ENCODE data around the gene BSND. TPM values are rescaled to one million over a fixed set of nuclear protein-coding genes. Genes with fewer than 3 reads are reported as not detected.

BSND gene
- total RNA-seq, result not detected
- long read RNA-seq, result 0 reads

- H3K27me3 ChIP-seq (ENCODE audit: low read depth), result peaks cover 83% of the 10 kb centered on the region
- H3K36me3 ChIP-seq, result no peaks in the 10 kb centered on the region
- intact Hi-C loops (cut with micrococcal nuclease), result no loop called here
- no peaks in the 10 kb centered on the region for H3K9me3 ChIP-seq (replicated peaks)
- H3K4me1 ChIP-seq, result peaks cover 7% of the 10 kb centered on the region
- H3K4me3 ChIP-seq, result no peak within 1 kb of the TSS
- no peak for TF ChIP-seq CTCF (IDR thresholded peaks at IDR 0.05; ENCODE audit: borderline replicate concordance)
- DNase-seq, result no peak
- H3K27ac ChIP-seq (replicated peaks), result no peak within 1 kb of the TSS
These were observed at the start of gene BSND for GRCh38 chr1:54998677-54999076. Gene BSND (plus strand): TSS chr1:54998933. CDS start chr1:54999187, 254 bp downstream.

GRCh38 chr1:54949053-54949452 lies 49.7 kb upstream of the BSND start:
- TF ChIP-seq CTCF (IDR thresholded peaks at IDR 0.05; ENCODE audit: borderline replicate concordance), result no peak
- Histone ChIP-seq H3K36me3 (no peaks in the 10 kb centered on the region), H3K27ac (replicated peaks) (no peak overlapping the region), H3K4me1 (peaks cover 10% of the 10 kb centered on the region), H3K4me3 (no peak overlapping the region), H3K27me3 (ENCODE audit: low read depth) (no peaks in the 10 kb centered on the region), H3K9me3 (replicated peaks) (no peaks in the 10 kb centered on the region)
- DNase-seq, result no peak
- intact Hi-C loops (cut with micrococcal nuclease), result no loop called here

- Histone ChIP-seq H3K4me1 (peaks cover 10% of the 10 kb centered on the region), H3K4me3 (peak overlapping the region; percentile 52), H3K27me3 (ENCODE audit: low read depth) (no peaks in the 10 kb centered on the region), H3K36me3 (no peaks in the 10 kb centered on the region), H3K9me3 (replicated peaks) (no peaks in the 10 kb centered on the region), H3K27ac (replicated peaks) (peak overlapping the region; percentile 70)
- DNase-seq, result no peak
- no peak for TF ChIP-seq CTCF (IDR thresholded peaks at IDR 0.05; ENCODE audit: borderline replicate concordance)
- intact Hi-C loops (cut with micrococcal nuclease), result no loop called here
These were observed 48.7 kb upstream of the BSND start for GRCh38 chr1:54950006-54950368.

- intact Hi-C loops (cut with micrococcal nuclease), result no loop called here
- H3K4me3 ChIP-seq, result peak overlapping the region; percentile 52
These were observed 48.2 kb upstream of the BSND start for GRCh38 chr1:54950369-54951163.

GRCh38 chr1:54951810-54952226 lies 46.9 kb upstream of the BSND start:
- TF ChIP-seq CTCF (IDR thresholded peaks at IDR 0.05; ENCODE audit: borderline replicate concordance), result no peak
- H3K9me3 ChIP-seq (replicated peaks), result no peaks in the 10 kb centered on the region
- no peak overlapping the region for H3K4me3 ChIP-seq
- no peak overlapping the region for H3K27ac ChIP-seq (replicated peaks)
- no peaks in the 10 kb centered on the region for H3K27me3 ChIP-seq (ENCODE audit: low read depth)
- H3K36me3 ChIP-seq, result no peaks in the 10 kb centered on the region
- peaks cover 10% of the 10 kb centered on the region for H3K4me1 ChIP-seq
- no peak for DNase-seq
- intact Hi-C loops (cut with micrococcal nuclease), result no loop called here

More at GRCh38 chr1:54950369-54951163, 48.2 kb upstream of the BSND start:
- TF ChIP-seq CTCF (IDR thresholded peaks at IDR 0.05; ENCODE audit: borderline replicate concordance), result peak; percentile 85
- DNase-seq, result peak; percentile 54
- Histone ChIP-seq H3K27me3 (ENCODE audit: low read depth) (no peaks in the 10 kb centered on the region), H3K9me3 (replicated peaks) (no peaks in the 10 kb centered on the region), H3K4me1 (peaks cover 10% of the 10 kb centered on the region), H3K27ac (replicated peaks) (peak overlapping the region; percentile 70), H3K36me3 (no peaks in the 10 kb centered on the region)
